Lung microvascular endothelial cell (primary cell): ENCODE measurements around the gene LIN28B. TPM values are rescaled to one million over a fixed set of nuclear protein-coding genes. Genes with fewer than 3 reads are reported as not detected.
"Not testable (repeated sequence)": the region's sequence is repeated elsewhere in the genome, so short reads cannot be mapped to it uniquely, and the experiment has no call there.

Experiments used
- DNase-seq, 2 donors: peaks; one replicate each; pipeline versions ENCODE4 v3.0.0 to v3.0.0-alpha.2; 2010; ENCODE audit warnings: low read depth in 2 of 2
- total RNA-seq: library from RNA; depleted of rRNA; stranded (reverse); fragments of >200 nt; gene quantifications from 2 replicates; pipeline ENCODE4 v1.2.1, GENCODE V29; 2014

The LIN28B gene
- total RNA-seq, 1 donor from 2014 or later, result not detected

DNA sequence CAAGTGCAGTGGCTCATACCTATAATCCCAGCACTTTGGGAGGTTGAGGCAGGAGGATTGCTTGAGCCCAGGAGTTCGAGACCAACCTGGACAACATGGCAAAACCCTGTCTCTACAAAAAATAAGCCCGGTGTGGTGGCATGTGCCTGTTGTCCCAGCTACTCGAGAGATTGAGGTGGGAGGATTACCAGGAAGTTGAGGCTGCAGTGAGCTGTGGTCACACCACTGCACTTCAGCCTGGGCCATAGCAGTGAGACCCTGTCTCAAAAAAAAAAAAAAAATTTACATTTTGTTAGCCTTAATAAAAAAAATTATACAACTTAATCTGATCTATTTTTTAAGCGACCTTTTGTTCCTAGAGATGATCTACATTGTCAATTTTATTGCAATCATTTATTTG lies 56.6 kb downstream of the LIN28B start:
- DNase-seq, result not testable (repeated sequence)

- DNase-seq, result no peak
Measured at GRCh38 chr6:105014448-105014847, 57.5 kb downstream of the LIN28B start.

DNA sequence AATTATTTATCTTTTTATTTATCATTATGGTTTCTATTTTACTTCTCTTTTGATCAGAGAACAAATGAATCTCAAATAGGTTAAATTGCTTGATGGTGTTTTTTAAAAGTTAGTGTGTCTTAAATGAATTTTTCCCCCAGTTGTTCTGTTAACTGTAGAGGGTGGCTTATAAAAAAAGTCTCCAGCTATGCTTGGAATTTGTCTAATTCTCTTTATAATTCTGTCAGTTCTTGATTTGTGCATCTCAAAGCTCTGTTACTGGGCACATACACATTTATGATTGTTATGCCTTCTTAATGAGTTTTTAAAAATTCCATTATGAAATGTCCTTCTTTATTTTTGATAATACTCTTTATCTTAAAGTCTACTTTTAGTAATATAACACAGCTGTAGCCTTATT lies 58.0 kb downstream of the LIN28B start:
- DNase-seq, result no peak

GRCh38 chr6:105015482-105015881 lies 58.6 kb downstream of the LIN28B start:
- DNase-seq, result peak in 1 of 2 donors; percentile 1

GRCh38 chr6:105019285-105019684 lies 62.4 kb downstream of the LIN28B start:
- no peak for DNase-seq

GRCh38 chr6:105021399-105021798 lies 64.5 kb downstream of the LIN28B start:
- DNase-seq, result no peak

DNA sequence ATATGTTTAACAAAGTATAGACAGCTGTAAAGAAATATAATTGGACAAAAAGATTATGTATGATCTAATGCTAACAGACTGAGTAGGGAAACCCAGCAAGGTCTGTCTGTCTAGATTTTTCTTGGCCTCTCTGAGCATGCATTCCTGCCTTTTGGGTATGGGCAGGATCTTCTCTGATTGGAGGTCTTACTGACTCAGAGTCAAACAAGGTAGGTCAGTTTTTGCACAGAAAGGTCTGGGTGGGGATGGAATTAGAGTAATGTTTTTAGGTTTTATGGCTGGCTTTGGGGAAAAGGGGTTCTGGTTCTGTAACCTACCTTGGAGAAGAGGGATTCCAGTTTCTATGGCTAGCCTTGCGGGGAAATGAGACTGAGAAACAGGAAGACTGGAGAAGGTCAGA lies 65.5 kb downstream of the LIN28B start:
- no peak for DNase-seq

- DNase-seq, result no peak
Measured at GRCh38 chr6:105024803-105025202, 67.9 kb downstream of the LIN28B start.

- DNase-seq, result no peak
Measured at GRCh38 chr6:105028898-105029297, 72.0 kb downstream of the LIN28B start.

- no peak for DNase-seq
Measured at GRCh38 chr6:105029581-105029980, 72.7 kb downstream of the LIN28B start.

- DNase-seq, result no peak
Measured at GRCh38 chr6:105034470-105034869, 77.6 kb downstream of the LIN28B start.

GRCh38 chr6:105035299-105035698 lies 78.4 kb downstream of the LIN28B start:
- DNase-seq, result no peak

GRCh38 chr6:105036351-105036750 lies 79.4 kb downstream of the LIN28B start:
- DNase-seq, result no peak

DNA sequence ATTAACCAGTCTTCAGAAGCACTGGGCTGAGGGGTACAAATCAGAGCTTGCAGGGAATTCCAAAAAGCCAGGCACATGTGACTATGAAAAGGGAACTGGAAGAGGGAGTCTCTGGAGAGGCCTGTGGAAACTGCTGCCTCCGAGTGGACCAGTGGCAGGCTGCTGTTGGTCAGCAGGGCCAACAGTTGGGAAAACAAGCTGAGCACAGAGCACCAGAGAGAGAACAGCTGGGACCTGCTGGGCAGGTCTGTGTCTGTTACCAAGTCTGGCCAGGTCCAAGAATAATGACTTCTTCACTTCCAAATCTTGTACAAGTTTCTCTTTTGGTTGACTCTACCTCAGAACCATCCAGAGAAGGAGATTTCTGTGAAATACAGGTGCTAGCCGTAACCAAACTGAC lies 81.4 kb downstream of the LIN28B start:
- no peak for DNase-seq

GRCh38 chr6:105041880-105042279 lies 85.0 kb downstream of the LIN28B start:
- DNase-seq, result no peak

DNA sequence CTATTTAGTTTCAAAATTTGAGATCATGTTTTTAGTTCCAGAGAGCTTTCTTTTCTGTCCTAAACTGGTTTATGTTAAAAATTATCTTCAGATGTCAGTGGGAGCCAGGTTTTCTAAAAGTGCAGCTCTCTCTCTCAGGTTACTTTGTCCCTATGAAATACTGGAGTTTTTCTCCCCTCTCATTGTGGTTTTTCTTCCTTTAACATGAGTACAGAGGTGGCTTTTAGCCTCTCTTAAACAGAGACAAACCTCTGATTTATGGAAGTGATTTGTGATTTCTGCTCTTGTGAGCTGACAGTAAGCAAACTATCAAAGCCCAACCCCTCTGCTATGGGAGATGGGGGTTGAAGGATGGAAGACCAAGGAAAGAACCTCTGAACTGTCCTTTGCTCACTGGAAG lies 85.7 kb downstream of the LIN28B start:
- no peak for DNase-seq

DNA sequence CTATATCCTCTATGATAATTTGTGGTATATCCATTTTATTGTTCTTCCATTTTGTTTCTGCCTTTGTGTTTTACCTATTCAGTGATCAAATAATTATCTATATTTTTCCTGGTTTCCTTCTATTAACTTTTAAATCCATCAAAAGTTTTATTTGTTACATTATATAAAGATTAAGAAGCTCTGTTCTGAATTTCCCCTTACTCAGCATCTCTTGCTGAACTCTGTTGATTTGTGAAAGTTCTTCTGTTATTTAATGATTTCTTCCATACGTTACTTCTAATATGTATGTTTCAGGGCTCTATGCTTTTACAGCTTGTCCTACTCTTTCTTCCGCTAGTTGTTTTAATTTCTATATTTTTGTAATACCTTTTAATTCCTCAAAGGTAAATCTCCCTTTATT lies 87.1 kb downstream of the LIN28B start:
- no peak for DNase-seq

DNA sequence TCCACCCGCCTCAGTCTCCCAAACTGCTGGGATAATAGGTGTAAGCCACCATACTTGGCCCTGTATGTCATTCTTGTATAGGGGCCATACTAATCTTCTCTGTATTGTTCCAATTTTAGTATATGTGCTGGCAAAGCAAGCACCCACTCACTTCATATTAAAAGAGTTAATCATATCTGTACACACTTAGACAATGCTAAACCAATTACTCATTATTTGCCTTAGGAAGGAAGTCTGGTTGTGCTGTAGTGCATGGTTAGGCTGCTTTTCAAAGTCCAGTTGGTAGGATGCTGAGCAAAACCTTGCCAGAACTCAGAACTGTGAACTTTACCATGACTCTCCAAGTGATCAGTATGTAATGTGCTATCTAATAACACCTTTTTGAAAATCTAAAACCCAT lies 88.6 kb downstream of the LIN28B start:
- DNase-seq, result peak; percentile 2 to 61

- peak; percentile 44 to 74 for DNase-seq
Measured at GRCh38 chr6:105051941-105052471, 95.1 kb downstream of the LIN28B start.

DNA sequence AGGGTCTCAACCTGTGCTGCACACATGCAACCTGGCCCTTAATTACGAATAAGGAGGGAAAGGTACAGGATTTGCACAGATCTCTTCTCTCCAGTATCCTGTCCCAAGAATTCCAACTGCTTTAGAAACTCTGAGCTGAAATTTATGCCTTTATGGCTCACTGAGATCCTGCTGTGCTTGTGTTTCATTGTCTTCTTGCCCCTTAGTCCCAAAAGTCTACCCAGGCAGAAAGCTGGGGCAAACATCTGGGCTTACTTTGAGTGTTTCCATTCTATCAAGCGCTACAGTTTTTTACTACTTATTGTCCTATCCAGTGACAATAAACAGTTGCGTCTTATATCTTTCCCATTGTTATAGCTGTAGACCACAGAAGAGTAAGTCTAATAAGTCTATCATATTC lies 99.7 kb downstream of the LIN28B start:
- DNase-seq, result no peak

DNA sequence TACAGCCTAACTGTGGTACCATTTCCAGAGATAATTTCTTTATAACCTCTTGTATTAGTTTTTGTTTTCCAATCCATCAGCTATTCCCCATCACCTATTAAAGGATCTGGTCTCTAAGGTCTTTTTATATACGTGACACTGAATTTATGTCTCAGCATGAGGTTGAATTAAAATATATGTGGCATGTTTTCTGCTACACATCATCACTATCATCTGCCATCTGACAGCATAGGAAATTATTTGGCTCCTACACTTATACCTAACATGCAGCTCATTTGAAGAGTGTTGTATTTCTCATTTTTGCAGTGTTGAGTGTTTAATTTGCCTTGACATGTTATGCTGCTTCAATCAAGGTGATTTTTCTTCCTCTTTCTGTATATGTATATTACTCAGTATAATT lies 100.3 kb downstream of the LIN28B start:
- no peak for DNase-seq

GRCh38 chr6:105058316-105058715 lies 101.4 kb downstream of the LIN28B start:
- DNase-seq, result no peak

- no peak for DNase-seq
Measured at GRCh38 chr6:105058846-105059245, 101.9 kb downstream of the LIN28B start.

DNA sequence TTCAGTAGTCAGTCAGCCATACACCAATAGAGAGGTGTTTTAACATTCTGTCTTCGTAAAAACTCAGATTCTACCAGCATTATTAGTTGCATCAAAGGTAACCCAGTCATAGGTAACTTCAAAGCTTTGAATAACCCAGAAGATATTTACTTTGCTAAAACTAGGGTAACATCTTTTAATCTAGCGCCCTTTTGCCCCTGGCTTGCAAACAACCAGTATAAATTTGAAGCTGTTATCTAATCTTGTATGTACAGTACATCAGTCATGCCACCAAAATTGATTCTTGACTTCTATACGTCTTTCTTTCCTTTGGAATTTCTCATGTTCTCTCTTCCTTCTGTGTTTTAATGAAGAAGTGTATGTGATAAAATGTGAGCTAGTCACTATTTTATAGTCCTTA lies 109.3 kb downstream of the LIN28B start:
- no peak for DNase-seq
